OCI-LY7 (cell line): ENCODE results near the gene CIC. TPM values are rescaled to one million over a fixed set of nuclear protein-coding genes. Genes with fewer than 3 reads are reported as not detected.

ENCODE experiments used
- BruUV-seq: library from RNA; stranded (reverse); fragments of 400-500 nt; replicated peaks from 2 replicates; lab custom pipeline; 2021; lab: Mats Ljungman, UMichigan
- CTCF ChIA-PET: fragments of 300-600 bp; sonication (Branson Sonifier 250); formaldehyde crosslinking; loops from one replicate; lab custom pipeline; 2022; ENCODE audit warnings: antibody characterized with exemption; ENCODE audit not compliant: unreplicated experiment; lab: Charles Lee
- POLR2A ChIA-PET: fragments of 300-600 bp; sonication (Branson Sonifier 250); formaldehyde crosslinking; loops from one replicate; lab custom pipeline; 2022; ENCODE audit warnings: antibody characterized with exemption; lab: Charles Lee
- DNase-seq: peaks from one replicate; pipeline ENCODE4 v3.0.0-alpha.2; 2015; ENCODE audit warnings: low spot score
- H2AFZ ChIP-seq: fragments of 200-600 bp; sonication (generic), shearing (Covaris generic); 2 replicates; pipeline ENCODE4 v1.6.1; 2014; ENCODE audit warnings: mild to moderate bottlenecking, antibody characterized with exemption, low read length, moderate library complexity
- H3K27ac ChIP-seq: fragments of 200-600 bp; sonication (generic); 2 replicates; pipeline ENCODE4 v1.5.1; 2014; ENCODE audit warnings: mixed run types, low read depth, mild to moderate bottlenecking, moderate library complexity, low read length, inconsistent platforms; ENCODE audit not compliant: poor library complexity, severe bottlenecking
- H3K36me3 ChIP-seq: fragments of 200-600 bp; sonication (generic); 2 replicates; pipeline ENCODE4 v1.6.1; 2014; ENCODE audit warnings: mild to moderate bottlenecking, antibody characterized with exemption, low read length, moderate library complexity, mixed read lengths; ENCODE audit not compliant: insufficient read depth
- H3K4me1 ChIP-seq: fragments of 200-600 bp; sonication (generic); 2 replicates; pipeline ENCODE4 v1.5.1; 2014; ENCODE audit warnings: mild to moderate bottlenecking, low read length; ENCODE audit not compliant: insufficient read depth, poor library complexity, severe bottlenecking
- H3K4me2 ChIP-seq: fragments of 200-600 bp; sonication (generic); 2 replicates; pipeline ENCODE4 v1.6.1; 2014; ENCODE audit warnings: mild to moderate bottlenecking, low read length
- H3K4me3 ChIP-seq: fragments of 200-600 bp; sonication (generic); 2 replicates; pipeline ENCODE4 v1.5.1; 2014; ENCODE audit warnings: mild to moderate bottlenecking, low read depth, low read length; ENCODE audit not compliant: poor library complexity, severe bottlenecking
- H3K79me2 ChIP-seq: fragments of 200-600 bp; sonication (generic); 2 replicates; pipeline ENCODE4 v1.6.1; 2016; ENCODE audit warnings: low read depth, mild to moderate bottlenecking, low read length, moderate library complexity, mixed read lengths; ENCODE audit not compliant: insufficient read depth
- H3K9me2 ChIP-seq: fragments of 200-600 bp; sonication (generic); 2 replicates; pipeline ENCODE4 v1.6.1; 2016; ENCODE audit warnings: mild to moderate bottlenecking, low read length, mixed read lengths; ENCODE audit not compliant: insufficient read depth
- H3K9me3 ChIP-seq: fragments of 200-600 bp; sonication (generic); 2 replicates; pipeline ENCODE4 v1.6.1; 2014; ENCODE audit warnings: mild to moderate bottlenecking, mixed run types, low read length, mixed read lengths
- H4K20me1 ChIP-seq: fragments of 200-600 bp; sonication (generic); 2 replicates; pipeline ENCODE4 v1.6.1; 2014; ENCODE audit warnings: mild to moderate bottlenecking, antibody characterized with exemption, low read length, moderate library complexity, mixed read lengths; ENCODE audit not compliant: insufficient read depth
- EZH2phosphoT487 ChIP-seq: fragments of 200-600 bp; sonication (generic); IDR thresholded peaks from 2 replicates; pipeline ENCODE4 v1.6.1; 2018; ENCODE audit warnings: low read depth, borderline replicate concordance, mild to moderate bottlenecking, mixed run types, antibody characterized with exemption, low read length, moderate library complexity, mixed read lengths
- intact Hi-C: fragments of 100-400 bp; cut with micrococcal nuclease; formaldehyde crosslinking; loops from one replicate; pipeline ENCODE4 v1.10.0; 2022; ENCODE audit not compliant: unreplicated experiment
- total RNA-seq, 2 experiments: library from RNA; depleted of rRNA in 1 of 2; stranded (reverse); fragments of >200 nt in 1 of 2; shearing (Covaris generic) in 1 of 2; gene quantifications; 2 replicates each; pipeline ENCODE4 v1.2.3, GENCODE V29; 2014 to 2022
- TF ChIP-seq, protein P1 (sequence below): fragments of 200-600 bp; sonication (generic); conservative IDR thresholded peaks from 2 replicates; pipeline ENCODE4 v1.5.1; 2014; ENCODE audit warnings: mild to moderate bottlenecking, antibody characterized with exemption, low read length, moderate library complexity, mixed read lengths

The CIC gene
- total RNA-seq, 2 experiments from 2014 or later = 26.8 to 48.2 TPM

- ChIA-PET CTCF (no interaction called here), POLR2A (interaction anchor here (1.2 kb wide), 1 partner anchor 39 kb away, joined by 4 read pairs; the partner anchor contains the start of gene GSK3A)
- peak overlapping the region; percentile 83 for H3K4me3 ChIP-seq
- H2AFZ ChIP-seq = no peak overlapping the region
- peaks cover 10% of the 10 kb centered on the region; the same call in 1 of the 2 replicates for H4K20me1 ChIP-seq
- H3K9me2 ChIP-seq = no peaks in the 10 kb centered on the region
- no TSS peak for BruUV-seq
- H3K4me2 ChIP-seq = peak overlapping the region; percentile 93
- peaks cover 62% of the 10 kb centered on the region for H3K4me1 ChIP-seq
- no peaks in the 10 kb centered on the region for H3K9me3 ChIP-seq
- intact Hi-C loops = loop anchor here (2.0 to 10.0 kb wide), 2 partner anchors 153 to 417 kb away; partner anchors contain the start of gene RPS19
- peak; percentile 39 for DNase-seq
- peaks cover 5% of the 10 kb centered on the region for H3K36me3 ChIP-seq
- H3K79me2 ChIP-seq = peaks cover 17% of the 10 kb centered on the region
- TF ChIP-seq EZH2phosphoT487 = no peak
- TF ChIP-seq, protein P1, sequence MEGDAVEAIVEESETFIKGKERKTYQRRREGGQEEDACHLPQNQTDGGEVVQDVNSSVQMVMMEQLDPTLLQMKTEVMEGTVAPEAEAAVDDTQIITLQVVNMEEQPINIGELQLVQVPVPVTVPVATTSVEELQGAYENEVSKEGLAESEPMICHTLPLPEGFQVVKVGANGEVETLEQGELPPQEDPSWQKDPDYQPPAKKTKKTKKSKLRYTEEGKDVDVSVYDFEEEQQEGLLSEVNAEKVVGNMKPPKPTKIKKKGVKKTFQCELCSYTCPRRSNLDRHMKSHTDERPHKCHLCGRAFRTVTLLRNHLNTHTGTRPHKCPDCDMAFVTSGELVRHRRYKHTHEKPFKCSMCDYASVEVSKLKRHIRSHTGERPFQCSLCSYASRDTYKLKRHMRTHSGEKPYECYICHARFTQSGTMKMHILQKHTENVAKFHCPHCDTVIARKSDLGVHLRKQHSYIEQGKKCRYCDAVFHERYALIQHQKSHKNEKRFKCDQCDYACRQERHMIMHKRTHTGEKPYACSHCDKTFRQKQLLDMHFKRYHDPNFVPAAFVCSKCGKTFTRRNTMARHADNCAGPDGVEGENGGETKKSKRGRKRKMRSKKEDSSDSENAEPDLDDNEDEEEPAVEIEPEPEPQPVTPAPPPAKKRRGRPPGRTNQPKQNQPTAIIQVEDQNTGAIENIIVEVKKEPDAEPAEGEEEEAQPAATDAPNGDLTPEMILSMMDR = no peak
- peak overlapping the region; percentile 82 for H3K27ac ChIP-seq
Measured at GRCh38 chr19:42281827-42282762, 13.0 kb downstream of the CIC start.

DNA sequence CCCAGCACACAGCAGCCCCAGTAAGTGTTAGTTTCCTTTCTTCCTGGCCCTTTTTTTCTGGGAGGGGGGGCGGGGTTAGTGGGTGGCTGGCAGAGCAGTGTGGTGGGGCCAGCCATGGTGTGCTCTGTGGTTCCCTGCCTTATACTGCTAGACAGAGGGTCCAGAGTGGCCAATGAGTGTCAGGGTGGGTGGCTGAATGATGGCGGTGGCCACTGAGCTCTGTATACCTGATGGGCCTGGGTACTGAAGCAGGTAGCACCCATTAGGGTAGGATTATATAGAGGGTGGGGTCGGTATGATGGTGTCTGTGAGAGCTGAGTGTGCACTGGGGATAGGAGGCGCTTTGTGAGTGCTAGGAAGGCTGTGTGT is 13.8 kb downstream of the CIC start:
- peaks cover 62% of the 10 kb centered on the region for H3K4me1 ChIP-seq
- H4K20me1 ChIP-seq = peaks cover 10% of the 10 kb centered on the region; the same call in 1 of the 2 replicates
- no peak overlapping the region for H2AFZ ChIP-seq
- intact Hi-C loops = loop anchor here (10.0 kb wide), 1 partner anchor 418 kb away; the partner anchor contains the start of gene RPS19
- DNase-seq = no peak
- H3K79me2 ChIP-seq = peaks cover 17% of the 10 kb centered on the region
- ChIA-PET CTCF (no interaction called here), POLR2A (interaction anchor here (0.6 kb wide), 1 partner anchor 1018 kb away, joined by 3 read pairs; no protein-coding TSS in a partner anchor)
- peak overlapping the region; percentile 69 for H3K4me3 ChIP-seq
- H3K36me3 ChIP-seq = peaks cover 12% of the 10 kb centered on the region
- BruUV-seq = no TSS peak
- no peaks in the 10 kb centered on the region for H3K9me2 ChIP-seq
- no peaks in the 10 kb centered on the region for H3K9me3 ChIP-seq
- H3K4me2 ChIP-seq = peak overlapping the region; percentile 93
- H3K27ac ChIP-seq = peak overlapping the region; percentile 82
- no peak for TF ChIP-seq EZH2phosphoT487
- TF ChIP-seq, protein P1 = no peak
